ENCODE data around the gene NCKAP5. TPM values are rescaled to one million over a fixed set of nuclear protein-coding genes. Genes with fewer than 3 reads are reported as not detected.

The NCKAP5 gene
- polyA plus RNA-seq, 3 donors, result not detected

GRCh38 chr2:133496501-133497269 lies 71.6 kb downstream of the NCKAP5 start:
- Histone ChIP-seq H3K36me3 (replicated peaks in 1 of 2; ENCODE audit: control insufficient read depth in 1 of 2, insufficient read depth in 2 of 2, low read length in 2 of 2) (no peaks in the 10 kb centered on the region), H3K9me3 (replicated peaks in 1 of 2; ENCODE audit: control insufficient read depth in 1 of 2, insufficient read depth in 1 of 2, low read length in 2 of 2) (no peaks in the 10 kb centered on the region), H4K20me1 (ENCODE audit: insufficient read depth, low read length) (no peaks in the 10 kb centered on the region), H2AFZ (ENCODE audit: insufficient read depth, low read depth, low read length, poor library complexity, severe bottlenecking) (no peak overlapping the region), H3K27me3 (ENCODE audit: control insufficient read depth in 2 of 2, insufficient read depth in 2 of 2, low read length in 2 of 2) (no peaks in the 10 kb centered on the region), H3K4me2 (replicated peaks; ENCODE audit: extremely low read depth, low read length, poor library complexity, severe bottlenecking) (no peak overlapping the region), H3K4me3 (replicated peaks in 1 of 3; ENCODE audit: low read depth in 2 of 3, low read length in 3 of 3) (no peak overlapping the region), H3K79me2 (ENCODE audit: insufficient read depth, low read length) (no peaks in the 10 kb centered on the region), H3K9ac (ENCODE audit: insufficient read depth, low read length, poor library complexity, severe bottlenecking) (no peak overlapping the region), H3K4me1 (ENCODE audit: control insufficient read depth in 1 of 2, insufficient read depth in 2 of 2, low read length in 2 of 2) (no peaks in the 10 kb centered on the region), H3K27ac (ENCODE audit: low read depth in 1 of 2, low read length in 2 of 2) (no peak overlapping the region)
- 73% methylated on average over 1 of the region's 3 CpGs for WGBS (ENCODE audit: insufficient coverage)
- Mint-ChIP-seq H3K27me3 (ENCODE audit: low read depth in 3 of 3) (no peaks in the 10 kb centered on the region), H3K4me3 (no peak overlapping the region), H3K9me3 (peaks cover 0 to 7% (median 0%) of the 10 kb centered on the region in 7 donors), H3K4me1 (no peaks in the 10 kb centered on the region), H3K27ac (no peak overlapping the region), H3K36me3 (no peaks in the 10 kb centered on the region)
- no peak for DNase-seq
- intact Hi-C loops (cut with micrococcal nuclease), result no loop called here
- TF ChIP-seq, protein P1, sequence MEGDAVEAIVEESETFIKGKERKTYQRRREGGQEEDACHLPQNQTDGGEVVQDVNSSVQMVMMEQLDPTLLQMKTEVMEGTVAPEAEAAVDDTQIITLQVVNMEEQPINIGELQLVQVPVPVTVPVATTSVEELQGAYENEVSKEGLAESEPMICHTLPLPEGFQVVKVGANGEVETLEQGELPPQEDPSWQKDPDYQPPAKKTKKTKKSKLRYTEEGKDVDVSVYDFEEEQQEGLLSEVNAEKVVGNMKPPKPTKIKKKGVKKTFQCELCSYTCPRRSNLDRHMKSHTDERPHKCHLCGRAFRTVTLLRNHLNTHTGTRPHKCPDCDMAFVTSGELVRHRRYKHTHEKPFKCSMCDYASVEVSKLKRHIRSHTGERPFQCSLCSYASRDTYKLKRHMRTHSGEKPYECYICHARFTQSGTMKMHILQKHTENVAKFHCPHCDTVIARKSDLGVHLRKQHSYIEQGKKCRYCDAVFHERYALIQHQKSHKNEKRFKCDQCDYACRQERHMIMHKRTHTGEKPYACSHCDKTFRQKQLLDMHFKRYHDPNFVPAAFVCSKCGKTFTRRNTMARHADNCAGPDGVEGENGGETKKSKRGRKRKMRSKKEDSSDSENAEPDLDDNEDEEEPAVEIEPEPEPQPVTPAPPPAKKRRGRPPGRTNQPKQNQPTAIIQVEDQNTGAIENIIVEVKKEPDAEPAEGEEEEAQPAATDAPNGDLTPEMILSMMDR (IDR thresholded peaks at IDR 0.05), result no peak

GRCh38 chr2:133495226-133495625 lies 73.0 kb downstream of the NCKAP5 start:
- intact Hi-C loops (cut with micrococcal nuclease), result no loop called here
- Histone ChIP-seq H3K27me3 (ENCODE audit: control insufficient read depth in 2 of 2, insufficient read depth in 2 of 2, low read length in 2 of 2) (no peaks in the 10 kb centered on the region), H3K4me2 (replicated peaks; ENCODE audit: extremely low read depth, low read length, poor library complexity, severe bottlenecking) (no peak overlapping the region), H4K20me1 (ENCODE audit: insufficient read depth, low read length) (no peaks in the 10 kb centered on the region), H3K79me2 (ENCODE audit: insufficient read depth, low read length) (no peaks in the 10 kb centered on the region), H2AFZ (ENCODE audit: insufficient read depth, low read depth, low read length, poor library complexity, severe bottlenecking) (no peak overlapping the region), H3K4me1 (ENCODE audit: control insufficient read depth in 1 of 2, insufficient read depth in 2 of 2, low read length in 2 of 2) (no peaks in the 10 kb centered on the region), H3K27ac (ENCODE audit: low read depth in 1 of 2, low read length in 2 of 2) (no peak overlapping the region), H3K4me3 (replicated peaks in 1 of 3; ENCODE audit: low read depth in 2 of 3, low read length in 3 of 3) (no peak overlapping the region), H3K36me3 (replicated peaks in 1 of 2; ENCODE audit: control insufficient read depth in 1 of 2, insufficient read depth in 2 of 2, low read length in 2 of 2) (no peaks in the 10 kb centered on the region), H3K9me3 (replicated peaks in 1 of 2; ENCODE audit: control insufficient read depth in 1 of 2, insufficient read depth in 1 of 2, low read length in 2 of 2) (no peaks in the 10 kb centered on the region), H3K9ac (ENCODE audit: insufficient read depth, low read length, poor library complexity, severe bottlenecking) (no peak overlapping the region)
- TF ChIP-seq, protein P1 (IDR thresholded peaks at IDR 0.05), result no peak
- Mint-ChIP-seq H3K4me3 (no peak overlapping the region), H3K27me3 (ENCODE audit: low read depth in 3 of 3) (no peaks in the 10 kb centered on the region), H3K4me1 (no peaks in the 10 kb centered on the region), H3K27ac (no peak overlapping the region), H3K36me3 (no peaks in the 10 kb centered on the region), H3K9me3 (peaks cover 0 to 7% (median 0%) of the 10 kb centered on the region in 7 donors)
- no peak for DNase-seq
- WGBS (ENCODE audit: insufficient coverage), result 100% methylated on average over 2 of the region's 5 CpGs
